Testis (tissue), 3 donors: ENCODE data around the gene NTN4. TPM values are rescaled to one million over a fixed set of nuclear protein-coding genes. Genes with fewer than 3 reads are reported as not detected.
"Not testable (repeated sequence)": the region's sequence is repeated elsewhere in the genome, so short reads cannot be mapped to it uniquely, and the experiment has no call there.

Experiments used
- DNase-seq: peaks from one replicate; pipeline ENCODE4 v3.0.0-alpha.2; 2019
- H3K27ac ChIP-seq, 2 donors: fragments of 200-600 bp; sonication (generic); one replicate each; pipeline ENCODE4 v1.5.1; 2019
- H3K27me3 ChIP-seq: fragments of 200-600 bp; sonication (generic); one replicate; pipeline ENCODE4 v1.5.1; 2019
- H3K36me3 ChIP-seq: fragments of 200-600 bp; sonication (generic); one replicate; pipeline ENCODE4 v1.5.1; 2017; ENCODE audit warnings: low read depth; ENCODE audit errors: missing control alignments
- H3K4me1 ChIP-seq: fragments of 200-600 bp; sonication (generic); one replicate; pipeline ENCODE4 v1.5.1; 2019
- H3K4me3 ChIP-seq, 2 donors: fragments of 200-600 bp; sonication (generic); one replicate each; pipeline ENCODE4 v1.5.1; 2017 to 2019
- H3K9me3 ChIP-seq: fragments of 200-600 bp; sonication (generic); one replicate; pipeline ENCODE4 v1.5.1; 2017
- POLR2A ChIP-seq: fragments of 450-650 bp; IDR thresholded peaks from one replicate; pipeline ENCODE4 v1.6.1; 2017; ENCODE audit warnings: antibody characterized with exemption, mild to moderate bottlenecking, moderate library complexity
- WGBS, 2 donors: methylation state at CpG; one replicate each; pipeline ENCODE4 v1.1.5; 2018; 5-methylcytosine and 5-hydroxymethylcytosine counted together
- intact Hi-C: fragments of 100-400 bp; cut with DNase I; formaldehyde crosslinking; loops from one replicate; pipeline ENCODE4 v1.15.1; 2023; ENCODE audit warnings: low total_unique reads
- polyA plus RNA-seq: library from polyadenylated mRNA; stranded (reverse); fragments of 350-450 nt; fragmentation: Illumina TruSeq; extraction: RNeasy Lipid Tissue Mini Kit (QIAGEN cat#74804); gene quantifications from one replicate; pipeline ENCODE4 v1.2.3, GENCODE V29; 2014; ENCODE audit warnings: low read depth, low replicate concordance; ENCODE audit not compliant: insufficient read depth
- total RNA-seq, 2 donors: library from RNA; depleted of rRNA; stranded (reverse); fragments of >200 nt; gene quantifications; one replicate each; pipeline ENCODE4 v1.2.3, GENCODE V29; 2016
- TF ChIP-seq, protein P1 (sequence below), 3 experiments: fragments of 450-650 bp in 2 of 3; fragments of 200-600 bp in 1 of 3; sonication (generic) in 1 of 3; IDR thresholded peaks; one replicate each; pipeline ENCODE4 v1.5.1; 2016 to 2019; ENCODE audit warnings: antibody characterized with exemption in 3 of 3, mild to moderate bottlenecking in 2 of 3, moderate library complexity in 1 of 3

NTN4 gene
- total and polyA plus RNA-seq, 3 donors from 2014 or later: 15.9 to 84.9 (median 43.8) TPM

DNA sequence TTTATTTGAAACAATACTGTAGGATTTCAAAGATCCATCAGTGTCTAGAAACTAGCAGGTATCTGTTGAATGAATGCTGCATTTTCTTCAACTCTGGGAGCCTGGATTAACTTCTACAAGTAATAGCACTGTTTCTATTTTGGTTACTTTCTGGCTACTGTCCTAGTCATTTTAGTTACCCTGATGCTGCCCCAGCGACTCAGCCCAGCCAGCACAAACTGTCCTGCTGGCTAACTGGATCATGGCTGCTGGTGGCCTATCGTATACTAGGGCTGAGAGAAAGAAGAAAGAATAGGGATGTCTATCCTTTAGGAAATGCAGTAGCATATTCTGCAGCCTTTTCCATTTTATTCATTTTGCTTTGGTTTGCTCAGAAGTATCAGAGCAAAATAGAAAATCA is 53.9 kb downstream of the NTN4 start:
- 23 to 24% methylated on average over 2 of the region's 2 CpGs for WGBS, 2 donors
- H3K27me3 ChIP-seq: no peaks in the 10 kb centered on the region
- H3K36me3 ChIP-seq: no peaks in the 10 kb centered on the region
- no peak for DNase-seq
- peaks cover 37% of the 10 kb centered on the region for H3K4me1 ChIP-seq
- H3K4me3 ChIP-seq: no peak overlapping the region
- TF ChIP-seq POLR2A: no peak
- TF ChIP-seq, protein P1, sequence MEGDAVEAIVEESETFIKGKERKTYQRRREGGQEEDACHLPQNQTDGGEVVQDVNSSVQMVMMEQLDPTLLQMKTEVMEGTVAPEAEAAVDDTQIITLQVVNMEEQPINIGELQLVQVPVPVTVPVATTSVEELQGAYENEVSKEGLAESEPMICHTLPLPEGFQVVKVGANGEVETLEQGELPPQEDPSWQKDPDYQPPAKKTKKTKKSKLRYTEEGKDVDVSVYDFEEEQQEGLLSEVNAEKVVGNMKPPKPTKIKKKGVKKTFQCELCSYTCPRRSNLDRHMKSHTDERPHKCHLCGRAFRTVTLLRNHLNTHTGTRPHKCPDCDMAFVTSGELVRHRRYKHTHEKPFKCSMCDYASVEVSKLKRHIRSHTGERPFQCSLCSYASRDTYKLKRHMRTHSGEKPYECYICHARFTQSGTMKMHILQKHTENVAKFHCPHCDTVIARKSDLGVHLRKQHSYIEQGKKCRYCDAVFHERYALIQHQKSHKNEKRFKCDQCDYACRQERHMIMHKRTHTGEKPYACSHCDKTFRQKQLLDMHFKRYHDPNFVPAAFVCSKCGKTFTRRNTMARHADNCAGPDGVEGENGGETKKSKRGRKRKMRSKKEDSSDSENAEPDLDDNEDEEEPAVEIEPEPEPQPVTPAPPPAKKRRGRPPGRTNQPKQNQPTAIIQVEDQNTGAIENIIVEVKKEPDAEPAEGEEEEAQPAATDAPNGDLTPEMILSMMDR (IDR thresholded peaks at IDR 0.05): no peak
- H3K9me3 ChIP-seq: no peaks in the 10 kb centered on the region
- peak overlapping the region in 1 of 2 donors; percentile 57 for H3K27ac ChIP-seq
- intact Hi-C loops: no loop called here

DNA sequence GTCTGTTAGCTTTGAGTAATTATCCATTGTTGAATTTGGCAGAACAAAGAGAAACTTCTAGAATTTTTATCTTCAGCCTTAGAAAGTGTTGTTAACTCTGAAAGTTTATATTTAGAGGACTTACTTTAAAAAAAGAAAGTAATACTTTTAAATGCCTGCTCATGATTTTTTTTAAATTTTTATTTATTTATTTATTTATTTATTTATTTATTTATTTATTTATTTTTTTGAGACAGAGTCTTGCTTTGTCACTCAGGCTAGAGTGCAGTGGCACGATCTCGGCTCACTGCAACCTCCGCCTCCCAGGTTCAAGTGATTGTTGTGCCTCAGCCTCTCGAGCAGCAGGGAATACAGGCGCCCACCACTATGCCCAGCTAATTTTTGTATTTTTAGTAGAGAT is 54.8 kb downstream of the NTN4 start:
- 69% methylated on average over 5 of the region's 5 CpGs for WGBS, 2 donors
- intact Hi-C loops, H3K36me3 ChIP-seq, DNase-seq, H3K9me3 ChIP-seq, H3K4me3 ChIP-seq, H3K27me3 ChIP-seq: not testable (repeated sequence)
- peak overlapping the region; percentile 31 to 43 for H3K27ac ChIP-seq
- peaks cover 34% of the 10 kb centered on the region for H3K4me1 ChIP-seq

DNA sequence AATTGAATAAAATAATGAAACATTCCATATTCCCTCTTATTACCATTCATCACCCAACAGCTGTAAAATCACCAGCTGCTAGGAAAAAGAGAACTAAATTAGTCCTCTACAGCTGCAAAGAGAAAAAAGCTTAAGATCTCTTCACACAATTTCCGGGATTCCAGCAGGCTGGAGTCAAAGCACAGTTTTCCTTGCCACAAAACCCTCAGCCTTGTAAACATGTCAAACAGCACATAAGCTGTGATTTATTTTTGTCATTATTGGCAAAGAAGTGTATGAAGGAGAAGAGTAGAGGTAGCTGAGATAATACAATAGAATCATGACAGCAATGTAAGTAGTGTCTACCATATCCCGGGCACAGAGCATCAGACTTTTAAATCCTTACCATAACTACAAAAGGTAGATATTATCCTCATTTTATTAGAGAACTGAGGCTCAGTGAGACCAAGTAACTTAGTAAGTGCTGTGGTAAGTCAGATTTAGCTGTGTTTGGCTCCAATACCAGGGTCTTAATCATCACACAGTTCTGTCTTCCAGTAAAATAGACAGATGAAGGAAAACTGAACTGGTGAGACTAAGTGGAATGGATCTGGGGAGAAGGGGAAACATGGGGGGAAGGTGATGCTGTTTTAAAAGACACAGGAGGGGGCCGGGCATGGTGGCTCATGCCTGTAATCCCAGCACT is 57.3 kb downstream of the NTN4 start:
- Histone ChIP-seq H3K9me3 (no peaks in the 10 kb centered on the region), H3K4me3 (no peak overlapping the region), H3K4me1 (peaks cover 21% of the 10 kb centered on the region), H3K27me3 (no peaks in the 10 kb centered on the region), H3K27ac (peak overlapping the region in 1 of 2 donors; percentile 39), H3K36me3 (no peaks in the 10 kb centered on the region)
- 59 to 73% methylated on average over 3 of the region's 3 CpGs for whole genome bisulfite sequencing, 2 donors
- TF ChIP-seq, protein P1 (IDR thresholded peaks at IDR 0.05): no peak
- TF ChIP-seq POLR2A: no peak
- intact Hi-C loops: no loop called here
- DNase-seq: no peak

DNA sequence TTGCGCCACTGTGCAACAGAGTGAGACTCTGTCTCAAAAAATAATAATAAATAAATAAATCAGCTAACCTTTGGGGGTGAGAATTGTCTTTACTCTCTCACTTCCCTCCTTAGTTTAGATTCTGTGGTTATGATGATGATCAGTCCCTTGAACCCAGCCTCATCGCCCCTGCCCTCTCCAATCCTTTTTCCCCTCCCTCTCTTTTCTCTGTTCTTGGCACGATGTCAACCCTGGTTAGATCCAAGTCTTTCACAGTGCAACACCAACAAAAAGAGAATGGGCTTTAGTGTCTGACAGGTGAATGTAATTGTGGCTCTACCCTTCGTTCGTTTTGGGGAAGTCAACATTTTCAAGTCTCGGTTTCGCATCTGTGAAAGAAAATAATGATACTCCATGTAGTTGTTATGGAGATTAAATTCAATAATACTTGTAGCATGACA is 59.0 kb downstream of the NTN4 start:
- TF ChIP-seq, protein P1 (IDR thresholded peaks at IDR 0.05): no peak
- no peak for TF ChIP-seq POLR2A
- no peaks in the 10 kb centered on the region for H3K36me3 ChIP-seq
- no peak for DNase-seq
- H3K4me1 ChIP-seq: peaks cover 12% of the 10 kb centered on the region
- no peaks in the 10 kb centered on the region for H3K9me3 ChIP-seq
- H3K27ac ChIP-seq: no peak overlapping the region
- H3K27me3 ChIP-seq: no peaks in the 10 kb centered on the region
- no peak overlapping the region for H3K4me3 ChIP-seq
- WGBS, 2 donors: 76 to 87% methylated on average over 7 of the region's 7 CpGs
- intact Hi-C loops: no loop called here

DNA sequence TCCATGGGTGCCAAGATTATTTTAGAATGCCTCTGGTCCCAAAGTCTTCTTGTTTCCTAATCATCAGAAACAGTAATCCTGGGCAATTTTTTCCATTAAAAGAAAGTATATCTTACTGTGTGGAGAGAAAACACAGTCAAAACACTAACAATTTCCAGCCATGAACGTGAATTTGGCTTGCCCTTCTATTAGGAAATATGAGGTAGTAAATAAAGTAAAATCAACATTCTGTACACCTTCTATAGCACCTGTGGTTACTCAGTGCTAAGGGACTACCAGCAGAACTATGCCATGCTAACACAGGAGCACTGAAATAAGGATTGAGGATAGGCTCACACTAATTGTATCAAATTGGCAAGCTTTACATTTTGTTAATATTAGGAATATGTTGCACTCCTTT is 60.1 kb downstream of the NTN4 start:
- Histone ChIP-seq H3K27ac (no peak overlapping the region), H3K4me1 (peaks cover 6% of the 10 kb centered on the region), H3K9me3 (no peaks in the 10 kb centered on the region), H3K36me3 (no peaks in the 10 kb centered on the region), H3K27me3 (no peaks in the 10 kb centered on the region), H3K4me3 (no peak overlapping the region)
- intact Hi-C loops: no loop called here
- WGBS, 2 donors: 64 to 71% methylated on average over 1 of the region's 1 CpG
- no peak for TF ChIP-seq POLR2A
- TF ChIP-seq, protein P1 (IDR thresholded peaks at IDR 0.05): no peak
- no peak for DNase-seq
